Activated CD8-positive, alpha-beta T cell treated with anti-CD3 and anti-CD28 coated beads for 36 hours (primary cell): ENCODE measurements around the gene CCDC171. TPM values are rescaled to one million over a fixed set of nuclear protein-coding genes. Genes with fewer than 3 reads are reported as not detected.

ENCODE experiments used
- ATAC-seq: fragments of 200-7000 bp; cut with Tn5 transposase; one replicate; pipeline ENCODE4 v1.10.0; 2021; ENCODE audit warnings: mild to moderate bottlenecking, moderate library complexity
- CTCF ChIA-PET: fragments of 350-600 bp; sonication (Branson Sonifier 250); formaldehyde crosslinking; loops from one replicate; lab custom pipeline; 2021; ENCODE audit warnings: antibody characterized with exemption; lab: Charles Lee
- POLR2A ChIA-PET: fragments of 350-600 bp; sonication (Branson Sonifier 250); formaldehyde crosslinking; loops from one replicate; lab custom pipeline; 2021; ENCODE audit warnings: antibody characterized with exemption; lab: Charles Lee
- DNase-seq: peaks from one replicate; pipeline ENCODE4 v3.0.0-alpha.2; 2020
- H3K27ac Mint-ChIP-seq: one replicate; pipeline ENCODE4 v1.8.0; 2021; ENCODE audit warnings: mild to moderate bottlenecking, mixed read lengths
- H3K27me3 Mint-ChIP-seq: one replicate; pipeline ENCODE4 v1.8.0; 2021; ENCODE audit warnings: mixed read lengths
- H3K36me3 Mint-ChIP-seq: one replicate; pipeline ENCODE4 v1.8.0; 2021; ENCODE audit warnings: low read depth, mixed read lengths
- H3K4me1 Mint-ChIP-seq: one replicate; pipeline ENCODE4 v1.8.0; 2021; ENCODE audit warnings: low read depth, mixed read lengths
- H3K4me3 Mint-ChIP-seq: one replicate; pipeline ENCODE4 v1.8.0; 2021; ENCODE audit warnings: mild to moderate bottlenecking, moderate library complexity, mixed read lengths
- H3K9me3 Mint-ChIP-seq: one replicate; pipeline ENCODE4 v1.8.0; 2021; ENCODE audit warnings: mixed read lengths
- CTCF ChIP-seq: fragments of 200-600 bp; IDR thresholded peaks from one replicate; pipeline ENCODE4 v1.8.0; 2022; ENCODE audit warnings: antibody characterized with exemption, mild to moderate bottlenecking
- intact Hi-C: fragments of 100-400 bp; cut with micrococcal nuclease; formaldehyde crosslinking; loops from one replicate; pipeline ENCODE4 v1.10.0; 2022
- total RNA-seq, 2 experiments: library from RNA; stranded (reverse); gene quantifications; one replicate each; pipeline ENCODE4 v1.2.3, GENCODE V29; 2021

The CCDC171 gene
- total RNA-seq, 2 experiments from 2014 or later: 2.1 to 2.3 TPM

GRCh38 chr9:15882883-15883282 is 330.0 kb downstream of the CCDC171 start:
- H3K9me3 Mint-ChIP-seq: no peaks in the 10 kb centered on the region
- CTCF ChIA-PET: no interaction called here
- POLR2A ChIA-PET: no interaction called here

GRCh38 chr9:15885464-15885863 is 332.6 kb downstream of the CCDC171 start:
- DNase-seq (no peak), ATAC-seq (no peak)
- intact Hi-C loops: no loop called here
- no peak for TF ChIP-seq CTCF
- H3K4me3 Mint-ChIP-seq: no peak overlapping the region
- H3K27me3 Mint-ChIP-seq: no peaks in the 10 kb centered on the region
- H3K9me3 Mint-ChIP-seq: no peaks in the 10 kb centered on the region
- no peak overlapping the region for H3K27ac Mint-ChIP-seq
- CTCF ChIA-PET: no interaction called here
- no peaks in the 10 kb centered on the region for H3K36me3 Mint-ChIP-seq
- no peaks in the 10 kb centered on the region for H3K4me1 Mint-ChIP-seq
- POLR2A ChIA-PET: no interaction called here

More at GRCh38 chr9:15882883-15883282, 330.0 kb downstream of the CCDC171 start:
- no peak for TF ChIP-seq CTCF
- Mint-ChIP-seq H3K27ac (no peak overlapping the region), H3K4me1 (no peaks in the 10 kb centered on the region), H3K4me3 (no peak overlapping the region), H3K27me3 (no peaks in the 10 kb centered on the region), H3K36me3 (no peaks in the 10 kb centered on the region)
- intact Hi-C loops: no loop called here
- DNase-seq (no peak), ATAC-seq (no peak)

- CTCF ChIA-PET: no interaction called here
Measured at GRCh38 chr9:15889555-15889954, 336.7 kb downstream of the CCDC171 start.

GRCh38 chr9:15901572-15901971 is 348.7 kb downstream of the CCDC171 start:
- ATAC-seq: no peak
- CTCF ChIA-PET: no interaction called here
- POLR2A ChIA-PET: no interaction called here
- H3K4me3 Mint-ChIP-seq: no peak overlapping the region
- H3K4me1 Mint-ChIP-seq: no peaks in the 10 kb centered on the region
- H3K27me3 Mint-ChIP-seq: no peaks in the 10 kb centered on the region
- no peak for DNase-seq
- intact Hi-C loops: no loop called here
- H3K36me3 Mint-ChIP-seq: no peaks in the 10 kb centered on the region
- H3K9me3 Mint-ChIP-seq: peaks cover 5% of the 10 kb centered on the region
- no peak for TF ChIP-seq CTCF
- H3K27ac Mint-ChIP-seq: no peak overlapping the region

More at GRCh38 chr9:15889555-15889954, 336.7 kb downstream of the CCDC171 start:
- no peaks in the 10 kb centered on the region for H3K27me3 Mint-ChIP-seq
- ATAC-seq (no peak), DNase-seq (no peak)
- no peak overlapping the region for H3K4me3 Mint-ChIP-seq
- H3K27ac Mint-ChIP-seq: no peak overlapping the region
- no peak for TF ChIP-seq CTCF
- H3K4me1 Mint-ChIP-seq: no peaks in the 10 kb centered on the region
- POLR2A ChIA-PET: no interaction called here
- H3K36me3 Mint-ChIP-seq: peaks cover 4% of the 10 kb centered on the region
- intact Hi-C loops: no loop called here
- peaks cover 6% of the 10 kb centered on the region for H3K9me3 Mint-ChIP-seq

GRCh38 chr9:15909297-15909696 is 356.5 kb downstream of the CCDC171 start:
- CTCF ChIA-PET: interaction anchor here (1.0 kb wide), 1 partner anchor 72 kb away, joined by 3 read pairs; no protein-coding TSS in a partner anchor
- intact Hi-C loops: no loop called here
- no peak overlapping the region for H3K27ac Mint-ChIP-seq
- H3K27me3 Mint-ChIP-seq: no peaks in the 10 kb centered on the region
- POLR2A ChIA-PET: no interaction called here
- no peak for TF ChIP-seq CTCF
- no peaks in the 10 kb centered on the region for H3K36me3 Mint-ChIP-seq
- DNase-seq (no peak), ATAC-seq (no peak)
- H3K4me1 Mint-ChIP-seq: no peaks in the 10 kb centered on the region
- H3K9me3 Mint-ChIP-seq: peaks cover 25% of the 10 kb centered on the region
- H3K4me3 Mint-ChIP-seq: no peak overlapping the region
